Stimulated activated CD8-positive, alpha-beta memory T cell treated with anti-CD3 and anti-CD28 coated beads, Interleukin-12 subunit alpha, Interleukin-12 subunit beta, amount 100 ng/mL, for 24 hours (primary cell): Measurements from ENCODE around the gene TPX2.
"Not testable (repeated sequence)": the region's sequence is repeated elsewhere in the genome, so short reads cannot be mapped to it uniquely, and the experiment has no call there.

Experiments
- DNase-seq: peaks from one replicate; pipeline ENCODE4 v3.0.0-alpha.2; 2020; ENCODE audit errors: extremely low read depth

The TPX2 gene

DNA sequence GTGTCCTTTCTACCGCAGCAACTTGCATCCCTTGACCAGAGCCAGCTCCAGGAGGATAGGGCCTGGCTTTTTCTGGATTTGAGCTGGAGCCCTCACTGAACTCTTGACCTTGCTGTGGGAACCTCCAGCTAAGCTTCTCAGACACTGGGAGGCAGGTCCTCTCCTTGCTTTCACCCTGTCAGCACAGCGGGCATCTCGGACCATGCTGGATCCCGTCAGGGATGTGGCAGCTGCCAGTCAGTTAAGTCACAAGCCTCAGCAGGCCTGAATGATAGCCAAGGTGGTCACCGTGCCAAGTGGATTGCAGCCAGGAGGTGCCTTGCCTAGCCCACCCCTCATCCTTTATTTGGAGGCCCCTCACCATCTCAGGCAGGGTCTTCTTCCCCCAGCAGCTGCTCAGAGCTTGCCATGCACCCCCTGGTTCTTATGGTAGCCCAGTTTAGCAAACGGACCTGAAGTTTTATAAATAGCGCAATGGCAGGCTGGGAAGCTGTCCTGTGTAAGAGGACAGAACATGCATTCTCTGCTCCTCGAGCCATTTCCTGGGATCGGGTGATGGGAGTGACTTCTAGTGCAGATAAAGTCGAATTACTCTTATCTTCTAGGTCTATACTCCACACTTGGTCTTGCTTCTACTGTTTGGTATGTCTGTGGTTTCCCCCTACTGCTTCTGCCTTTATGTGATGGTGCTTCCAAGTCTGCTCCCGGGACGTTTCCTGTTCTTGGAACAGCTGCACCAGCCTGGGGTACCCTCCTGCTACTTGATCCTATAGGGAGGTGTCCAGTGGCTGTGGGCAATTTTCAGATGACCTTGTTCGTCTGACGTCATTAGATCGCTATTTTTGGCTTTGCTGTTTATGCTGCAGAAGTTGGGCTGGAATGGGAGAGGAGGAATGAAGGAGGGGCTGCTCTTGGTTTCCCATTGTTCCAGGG lies 73.0 kb downstream of the TPX2 start:
- no peak for DNase-seq

DNA sequence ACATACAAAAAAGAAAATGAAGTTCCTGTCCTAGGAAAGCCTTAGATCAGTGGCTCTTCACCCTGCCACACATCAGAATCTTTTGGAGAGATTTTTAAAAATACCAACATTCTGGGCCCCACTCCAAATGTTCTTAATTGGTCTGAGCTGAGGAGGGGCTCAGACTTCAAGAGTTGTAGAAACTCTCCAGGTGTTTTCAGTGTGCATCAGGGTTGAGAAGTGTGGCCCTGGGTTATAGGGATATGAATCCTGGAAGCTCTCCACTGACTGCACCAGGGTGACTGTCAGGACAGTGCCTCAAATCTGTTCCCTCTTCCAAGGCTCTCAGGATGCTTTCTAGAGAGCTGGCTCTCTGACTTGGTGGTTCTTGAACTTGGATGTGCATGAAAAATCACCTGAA lies 74.5 kb downstream of the TPX2 start:
- no peak for DNase-seq

DNA sequence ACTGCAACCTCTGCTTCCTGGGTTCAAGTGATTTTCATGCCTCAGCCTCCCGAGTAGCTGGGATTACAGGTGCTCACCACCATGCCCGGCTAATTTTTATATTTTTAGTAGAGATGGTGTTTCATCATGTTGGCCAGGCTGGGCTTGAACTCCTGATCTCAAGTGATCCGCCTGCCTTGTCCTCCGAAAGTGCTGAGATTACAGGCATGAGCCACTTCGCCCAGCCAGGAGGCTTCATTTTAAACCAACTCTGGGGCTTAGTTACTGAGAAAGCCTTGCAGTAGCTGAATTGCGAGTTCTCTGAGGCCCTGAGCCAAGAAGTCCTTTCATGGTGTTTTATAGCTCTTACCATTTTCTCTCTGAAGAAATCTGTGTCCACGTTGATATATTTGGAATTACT lies 75.1 kb downstream of the TPX2 start:
- DNase-seq = not testable (repeated sequence)

DNA sequence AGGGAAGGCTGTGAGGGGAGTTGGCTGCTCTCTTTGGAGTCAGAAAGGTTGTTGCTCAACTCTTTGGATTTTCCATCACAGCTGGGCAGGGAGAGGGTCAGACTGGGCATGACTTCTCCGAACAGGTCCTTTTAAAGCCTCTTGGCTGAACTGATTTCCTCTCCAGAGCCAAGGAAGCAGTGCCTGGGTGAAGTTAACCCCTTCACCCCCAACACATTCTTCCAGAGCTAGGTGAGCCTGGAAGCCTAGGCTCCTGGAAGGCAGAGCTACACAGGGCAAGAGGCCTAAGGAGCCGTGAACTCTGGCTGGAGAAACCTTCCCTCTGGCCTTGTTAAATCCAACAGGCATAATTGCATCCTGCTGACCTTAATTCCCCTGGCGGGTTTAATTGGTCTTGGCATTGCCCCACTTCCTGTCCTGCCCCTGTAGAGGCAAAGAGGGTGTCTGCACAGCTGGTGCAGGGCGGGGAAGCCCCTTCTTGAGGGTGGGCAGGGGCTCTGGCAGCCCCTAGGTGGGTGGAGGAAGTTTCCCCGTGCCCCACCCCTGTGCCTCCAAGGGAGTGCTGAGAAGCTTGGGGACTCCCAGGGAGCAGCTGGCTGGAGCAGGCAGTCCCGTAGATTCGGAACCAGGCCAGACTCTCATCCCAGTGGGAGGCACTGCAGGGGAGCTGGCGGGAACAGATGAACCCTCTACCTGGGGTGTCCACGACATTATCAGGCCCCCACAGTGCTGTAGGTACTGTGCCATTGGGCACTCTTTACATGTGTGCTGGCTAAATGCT lies 76.5 kb downstream of the TPX2 start:
- DNase-seq = no peak

DNA sequence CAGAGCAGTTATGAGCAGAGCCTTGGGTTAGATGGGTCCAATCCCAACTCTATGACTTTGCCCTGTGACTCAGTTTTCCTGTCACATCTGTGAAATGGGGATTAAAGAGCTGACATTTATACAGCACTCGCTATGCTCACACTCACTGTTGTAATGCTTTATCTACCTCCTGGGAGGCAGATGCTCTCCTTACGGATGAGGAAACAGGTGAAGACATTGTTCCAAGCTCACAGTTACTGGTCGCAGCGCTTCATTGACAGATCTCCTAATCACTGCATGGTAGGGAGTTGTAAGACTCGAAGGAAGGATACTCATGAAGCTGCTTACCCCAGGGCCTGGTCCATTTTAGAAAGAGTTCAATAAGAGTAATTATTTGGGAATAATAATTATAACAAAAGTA lies 77.1 kb downstream of the TPX2 start:
- DNase-seq = no peak

DNA sequence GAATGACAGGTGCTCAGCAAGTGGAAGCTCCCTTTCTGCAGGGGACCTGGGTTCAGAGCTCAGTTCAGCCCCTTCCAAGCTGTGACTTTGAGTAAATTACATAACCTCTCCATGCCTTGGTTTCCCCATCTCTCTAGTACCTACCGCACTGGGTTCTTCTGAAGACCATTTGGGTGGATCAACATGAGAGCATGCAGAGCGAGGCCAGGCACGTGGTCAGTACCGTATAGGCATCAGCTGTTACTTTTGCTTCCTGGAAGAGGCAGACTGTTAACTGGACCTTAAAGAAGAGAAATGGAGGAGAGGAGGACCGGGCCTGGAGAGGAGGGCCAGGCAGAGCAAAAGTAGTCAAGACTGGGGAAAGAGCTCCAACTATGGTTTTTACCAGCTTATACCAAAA lies 78.4 kb downstream of the TPX2 start:
- no peak for DNase-seq

DNA sequence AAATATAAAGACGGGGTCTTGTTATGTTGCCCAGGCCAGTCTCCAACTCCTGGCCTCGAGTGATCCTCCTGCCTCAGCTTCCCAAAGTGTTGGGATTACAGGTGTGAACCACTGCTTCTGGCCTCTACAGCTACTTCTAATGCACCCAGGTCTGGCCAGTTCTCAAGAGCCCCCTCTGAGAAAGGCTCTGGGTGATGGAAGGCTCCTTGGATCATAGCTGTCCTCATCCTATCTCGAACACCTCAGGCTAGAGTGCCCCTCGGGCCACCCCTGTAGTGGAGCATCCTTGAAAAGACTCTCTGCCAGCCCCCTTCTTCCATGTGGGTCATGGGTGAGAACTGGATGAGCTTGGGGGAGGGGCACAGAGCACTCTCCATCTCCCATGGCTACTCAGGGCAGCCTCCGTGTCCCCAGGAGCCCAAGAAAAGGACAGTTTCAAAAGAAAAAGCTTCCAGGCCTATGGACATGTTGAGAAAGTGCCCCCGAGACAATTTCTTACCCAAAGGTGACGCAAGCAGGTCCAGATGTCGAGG lies 79.4 kb downstream of the TPX2 start:
- DNase-seq = no peak

DNA sequence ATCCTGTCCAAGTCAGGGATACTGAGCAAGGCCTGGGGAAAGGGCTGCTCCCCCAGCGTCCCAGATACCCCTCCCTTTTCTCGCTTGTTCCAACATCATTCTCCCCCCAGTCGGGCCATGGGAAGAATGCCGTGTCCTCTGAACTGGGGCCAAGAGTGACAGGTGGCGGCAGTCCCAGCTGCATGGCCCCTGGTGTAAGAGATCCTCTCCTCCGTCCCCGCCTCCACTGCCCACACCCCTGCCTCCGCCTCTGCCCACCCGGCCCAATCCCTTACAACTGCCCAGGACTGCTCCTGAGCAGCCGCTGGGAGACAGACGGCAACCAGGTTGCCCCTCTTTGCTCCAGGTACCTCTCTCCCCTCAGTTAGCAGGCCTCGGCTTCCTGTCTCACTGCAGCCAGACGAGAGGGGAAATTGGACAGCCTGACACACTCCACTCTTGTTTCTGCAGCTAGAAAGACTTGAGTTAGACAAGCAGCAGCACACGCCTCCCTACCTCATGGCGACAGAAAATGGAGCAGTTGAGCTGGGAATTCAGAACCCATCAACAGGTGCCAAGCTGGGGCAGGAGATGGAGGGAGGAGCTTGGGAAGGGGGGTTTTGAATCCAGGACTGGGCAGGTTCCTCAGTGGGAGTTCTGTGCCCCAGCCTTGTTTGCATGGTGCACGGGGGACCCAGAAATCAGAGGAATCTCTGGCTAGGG lies 80.1 kb downstream of the TPX2 start, which contains the start of gene MYLK2:
Gene MYLK2 (plus strand): TSS at position 274 of the 702 bp plus-strand sequence. CDS start 225 bp downstream, at position 499.
- DNase-seq = no peak

DNA sequence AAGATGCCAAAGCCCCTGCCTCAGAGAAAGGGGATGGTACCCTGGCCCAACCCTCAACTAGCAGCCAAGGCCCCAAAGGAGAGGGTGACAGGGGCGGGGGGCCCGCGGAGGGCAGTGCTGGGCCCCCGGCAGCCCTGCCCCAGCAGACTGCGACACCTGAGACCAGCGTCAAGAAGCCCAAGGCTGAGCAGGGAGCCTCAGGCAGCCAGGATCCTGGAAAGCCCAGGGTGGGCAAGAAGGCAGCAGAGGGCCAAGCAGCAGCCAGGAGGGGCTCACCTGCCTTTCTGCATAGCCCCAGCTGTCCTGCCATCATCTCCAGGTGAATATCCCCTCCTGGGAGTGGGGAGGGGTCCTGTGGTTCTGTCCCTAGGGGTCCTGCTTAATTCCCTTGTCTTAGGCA lies 81.1 kb downstream of the TPX2 start:
- DNase-seq = no peak

DNA sequence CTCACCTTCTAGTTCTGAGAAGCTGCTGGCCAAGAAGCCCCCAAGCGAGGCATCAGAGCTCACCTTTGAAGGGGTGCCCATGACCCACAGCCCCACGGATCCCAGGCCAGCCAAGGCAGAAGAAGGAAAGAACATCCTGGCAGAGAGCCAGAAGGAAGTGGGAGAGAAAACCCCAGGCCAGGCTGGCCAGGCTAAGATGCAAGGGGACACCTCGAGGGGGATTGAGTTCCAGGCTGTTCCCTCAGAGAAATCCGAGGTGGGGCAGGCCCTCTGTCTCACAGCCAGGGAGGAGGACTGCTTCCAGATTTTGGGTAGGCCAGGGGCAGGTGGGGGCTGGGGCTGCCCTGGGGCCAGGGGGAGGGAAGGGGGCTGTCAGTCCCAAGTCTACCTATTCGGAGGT lies 82.3 kb downstream of the TPX2 start:
- DNase-seq = no peak

DNA sequence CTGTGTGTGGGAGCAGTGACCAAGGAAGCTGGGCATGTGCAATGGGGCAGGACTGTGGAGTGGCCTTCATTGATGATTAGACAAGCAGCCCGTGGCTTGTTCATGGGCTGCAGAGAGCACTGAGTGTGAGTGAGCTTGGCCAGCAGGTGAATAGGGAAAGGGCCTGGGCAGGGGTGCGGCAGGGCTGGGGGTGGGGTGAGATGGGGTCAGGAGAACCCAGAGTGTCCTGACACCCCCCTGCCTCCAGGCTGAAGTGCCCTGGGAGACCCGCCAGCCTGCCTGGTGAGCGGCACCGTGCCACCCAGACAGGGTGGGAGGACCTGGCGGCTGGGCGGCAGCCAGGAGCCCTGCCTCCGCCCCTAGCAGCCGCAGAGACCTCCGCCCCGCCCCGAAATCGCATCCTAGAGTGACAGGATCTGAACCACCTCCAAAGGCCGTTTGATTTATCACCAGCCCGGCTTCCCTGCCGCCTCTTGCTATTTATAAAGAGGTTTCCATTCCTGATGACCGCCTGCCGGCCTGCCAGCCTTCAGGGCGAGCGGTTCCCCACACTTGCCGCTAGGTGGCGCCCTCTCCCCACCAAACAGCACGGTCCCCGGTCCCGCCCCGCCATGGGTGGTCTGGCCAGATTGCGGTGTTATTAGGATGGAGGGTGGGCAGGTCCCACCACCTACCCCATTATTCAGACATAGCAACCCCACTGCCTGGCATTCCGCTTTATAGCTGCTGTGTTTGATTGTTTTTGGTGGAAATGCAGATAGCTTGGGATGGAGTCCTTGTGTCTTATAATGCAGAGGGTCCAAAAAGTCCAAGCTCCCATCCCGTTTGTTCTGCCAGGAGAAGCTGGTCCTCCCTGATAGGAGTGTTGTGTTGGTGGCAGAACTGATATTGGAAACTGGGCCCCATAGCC lies 83.6 kb downstream of the TPX2 start:
- DNase-seq = peak; percentile 42

DNA sequence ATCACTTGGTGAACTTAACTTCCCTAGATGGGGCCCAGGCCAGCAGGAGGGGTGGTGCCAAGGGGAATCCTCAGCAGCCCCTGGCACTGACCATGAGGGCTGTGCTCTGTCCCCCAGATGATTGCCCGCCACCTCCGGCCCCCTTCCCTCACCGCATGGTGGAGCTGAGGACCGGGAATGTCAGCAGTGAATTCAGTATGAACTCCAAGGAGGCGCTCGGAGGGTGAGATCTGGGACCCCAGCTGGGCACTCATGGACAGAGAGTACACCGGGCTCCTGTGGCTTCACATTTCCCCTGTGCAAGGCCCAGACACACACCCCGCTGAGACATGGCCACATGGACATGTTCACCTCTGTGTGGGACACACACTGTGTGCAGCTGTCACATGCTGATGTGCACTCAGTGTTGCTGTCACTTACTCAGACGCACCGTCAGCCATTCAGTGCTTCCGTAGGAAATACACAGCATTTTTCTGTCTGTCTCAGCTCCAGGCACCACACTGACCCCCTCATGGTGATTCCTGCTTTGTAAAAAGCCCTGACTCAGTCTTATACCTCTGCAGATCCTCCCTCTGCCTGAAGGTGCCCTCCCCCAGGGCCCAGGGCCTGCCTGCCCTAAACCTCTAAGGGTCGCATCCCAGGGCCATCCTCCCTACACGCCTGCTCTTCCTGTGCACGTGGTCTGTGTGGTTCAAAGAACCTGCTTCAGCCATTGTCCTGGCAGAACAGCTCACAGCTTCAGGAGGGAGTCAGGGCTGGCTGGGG lies 84.5 kb downstream of the TPX2 start:
- no peak for DNase-seq

DNA sequence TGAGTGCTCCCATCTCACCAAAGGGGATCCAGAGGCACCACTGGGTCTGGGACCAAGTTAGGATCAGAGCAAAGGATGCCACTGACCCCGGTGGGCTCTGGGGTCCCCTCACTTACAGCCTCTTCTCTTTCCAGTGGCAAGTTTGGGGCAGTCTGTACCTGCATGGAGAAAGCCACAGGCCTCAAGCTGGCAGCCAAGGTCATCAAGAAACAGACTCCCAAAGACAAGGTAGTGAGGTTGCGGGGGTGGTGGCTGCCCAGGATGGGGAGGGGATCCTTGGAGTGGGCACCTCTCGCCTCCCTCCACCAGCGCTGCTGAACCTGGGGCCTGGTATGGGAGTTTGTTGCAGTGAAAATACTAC lies 85.0 kb downstream of the TPX2 start:
- DNase-seq = no peak

DNA sequence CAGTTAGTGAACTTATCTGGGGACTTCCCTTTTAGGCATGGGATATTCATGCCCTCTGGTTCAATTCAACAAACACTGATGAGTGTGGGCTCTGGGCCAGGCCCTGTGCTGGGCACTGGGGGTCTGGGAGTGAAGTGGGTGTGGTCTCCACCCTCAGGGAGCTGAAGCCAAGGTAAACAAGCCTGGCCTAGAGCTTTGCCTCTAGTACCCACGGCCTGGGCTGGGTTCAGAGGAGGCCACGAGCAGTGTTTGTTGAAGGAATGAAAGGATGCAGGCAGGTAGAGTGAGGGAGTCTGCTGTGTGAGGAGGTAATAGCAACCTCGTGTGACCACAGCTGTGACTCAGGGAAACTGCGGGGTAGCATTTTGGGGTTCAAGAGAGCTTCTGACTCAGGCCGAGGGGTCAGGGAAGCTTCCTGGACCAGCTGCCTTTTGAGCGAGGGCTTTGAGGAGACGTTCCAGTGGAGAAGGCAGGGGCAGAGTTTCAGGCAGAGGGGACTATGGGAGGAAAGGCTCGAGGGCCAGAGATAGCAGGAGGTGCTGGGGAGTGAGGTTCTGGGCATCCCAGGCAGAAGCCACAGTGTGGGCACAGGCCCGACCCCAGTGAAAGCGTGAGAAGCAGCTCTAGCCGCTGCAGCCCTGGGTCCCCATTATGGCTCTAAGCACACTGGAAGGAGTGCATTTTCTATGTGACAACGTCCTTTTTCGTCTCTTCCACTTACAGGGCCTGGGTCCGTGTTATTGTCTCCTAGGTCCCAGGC lies 85.6 kb downstream of the TPX2 start:
- no peak for DNase-seq

DNA sequence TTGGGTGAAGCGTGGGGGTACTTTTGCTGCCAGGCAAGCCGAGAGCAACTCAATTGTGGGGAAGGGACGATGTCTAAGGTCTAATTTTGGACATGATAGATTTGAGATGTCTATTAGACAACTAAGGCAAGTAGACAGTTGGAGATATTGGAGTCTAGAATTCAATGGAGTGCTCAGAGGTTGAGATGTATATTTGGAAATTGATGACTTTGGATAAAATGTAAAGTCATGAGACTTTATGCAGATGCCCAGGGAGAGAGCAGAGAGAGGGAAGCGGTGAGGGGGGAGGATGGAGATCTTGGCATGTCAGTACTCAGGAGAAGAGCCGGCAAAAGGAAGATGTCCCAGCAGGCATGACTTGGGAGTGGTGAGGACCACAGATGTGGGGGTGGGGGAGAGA lies 87.0 kb downstream of the TPX2 start:
- DNase-seq = no peak

DNA sequence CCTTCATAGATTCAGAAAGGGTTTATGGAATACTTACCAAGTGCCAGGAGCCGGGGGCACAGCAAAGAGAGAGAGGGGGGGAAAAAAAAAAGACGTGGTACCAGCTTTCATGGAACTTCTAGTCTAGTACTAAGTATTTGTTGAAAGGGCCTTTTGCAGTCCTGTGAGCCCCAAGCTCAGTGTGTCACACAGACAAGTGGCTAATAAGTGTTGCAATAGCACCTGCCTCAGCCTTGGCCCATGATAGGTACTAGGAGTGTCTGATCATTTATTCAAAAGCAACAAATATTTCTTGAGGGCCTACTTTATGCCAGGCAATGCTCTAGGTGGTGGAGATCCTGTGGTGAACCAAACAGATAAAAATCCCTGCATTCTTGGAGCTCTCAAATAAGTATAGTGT lies 88.0 kb downstream of the TPX2 start:
- no peak for DNase-seq

DNA sequence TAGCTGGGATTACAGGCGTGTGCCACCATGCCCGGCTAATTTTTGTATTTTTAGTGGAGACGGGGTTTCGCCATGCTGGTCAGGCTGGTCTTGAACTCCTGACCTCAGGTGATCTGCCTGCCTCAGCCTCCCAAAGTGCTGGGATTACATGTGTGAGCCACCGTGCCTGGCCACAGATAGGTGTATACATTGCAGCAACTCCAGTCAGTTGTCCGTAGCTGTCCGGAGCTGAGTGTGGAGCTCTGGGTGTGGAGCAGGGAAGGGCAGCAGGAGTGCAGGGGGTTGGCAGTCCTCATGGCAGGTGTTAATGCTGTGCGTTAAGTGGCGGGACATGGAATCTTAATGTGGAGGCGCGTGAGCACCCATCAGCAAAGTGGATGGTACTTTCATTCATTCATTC lies 88.9 kb downstream of the TPX2 start:
- not testable (repeated sequence) for DNase-seq

DNA sequence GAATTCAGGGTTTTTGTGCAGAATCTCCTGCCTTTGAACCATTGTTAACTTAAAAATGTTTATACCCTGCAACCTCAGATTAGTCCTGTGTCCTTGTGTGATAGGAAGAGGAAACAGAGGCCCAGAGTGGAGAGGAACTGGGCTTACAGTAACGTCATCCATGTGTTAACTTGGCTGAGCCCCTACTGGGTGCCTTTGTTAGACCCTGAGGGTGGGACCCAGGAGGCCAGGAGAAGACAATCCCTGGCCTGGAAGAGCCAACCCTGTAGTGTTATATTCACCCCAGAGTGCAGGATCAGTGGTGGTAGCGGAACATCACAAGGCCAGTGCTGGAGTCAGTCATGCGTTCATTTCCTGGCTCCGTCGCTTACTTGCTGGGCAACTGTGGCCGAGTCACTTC lies 90.6 kb downstream of the TPX2 start:
- DNase-seq = no peak

DNA sequence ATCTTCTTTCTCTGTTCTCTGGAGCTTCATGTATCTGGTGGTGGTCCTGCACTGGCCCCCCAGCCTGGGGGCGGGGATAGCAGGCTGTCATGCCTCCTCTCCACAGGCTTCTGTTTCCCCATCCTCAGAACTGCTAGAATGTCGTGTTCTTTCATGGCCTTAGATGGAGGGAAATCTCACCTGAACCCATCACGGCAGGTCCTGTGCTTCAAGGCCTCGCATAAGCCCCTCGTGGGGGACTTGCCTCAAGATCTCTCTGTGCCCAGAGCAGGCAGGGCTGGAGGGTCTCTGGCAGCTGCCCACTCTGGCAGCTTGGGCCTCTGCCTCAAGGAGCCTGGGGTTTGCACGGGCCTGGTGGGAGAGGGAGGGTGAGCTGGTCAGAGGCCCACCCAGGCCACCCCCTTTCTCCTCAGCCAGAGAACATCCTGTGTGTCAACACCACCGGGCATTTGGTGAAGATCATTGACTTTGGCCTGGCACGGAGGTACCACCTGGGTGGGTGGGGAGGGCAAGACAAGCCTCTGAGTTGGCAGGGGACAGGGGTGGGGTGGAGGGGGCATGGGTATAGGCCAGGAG lies 91.4 kb downstream of the TPX2 start:
- no peak for DNase-seq
